HepG2 (cell line): ENCODE data around the gene MTX1. TPM values are rescaled to one million over a fixed set of nuclear protein-coding genes. Genes with fewer than 3 reads are reported as not detected.

ENCODE experiments used
- AKAP8 ChIP-seq: sonication (generic); formaldehyde crosslinking; IDR thresholded peaks from 2 replicates; pipeline ENCODE4 v1.5.1; 2020; ENCODE audit warnings: mild to moderate bottlenecking, missing genetic modification reagents
- BATF2 ChIP-seq: sonication (generic); formaldehyde crosslinking; IDR thresholded peaks from 2 replicates; pipeline ENCODE4 v1.8.0; 2022; ENCODE audit warnings: mild to moderate bottlenecking, missing genetic modification reagents, moderate library complexity
- ELF3 ChIP-seq: IDR thresholded peaks from 2 replicates; pipeline ENCODE4 v1.6.1; 2016; ENCODE audit warnings: missing genetic modification reagents, missing compliant biosample characterization
- ELF4 ChIP-seq: sonication (generic); formaldehyde crosslinking; IDR thresholded peaks from 2 replicates; pipeline ENCODE4 v1.5.0; 2020; ENCODE audit warnings: missing genetic modification reagents, mild to moderate bottlenecking, moderate library complexity, borderline replicate concordance
- JUNB ChIP-seq: sonication (generic); formaldehyde crosslinking; IDR thresholded peaks from 2 replicates; pipeline ENCODE4 v1.8.0; 2022; ENCODE audit warnings: missing genetic modification reagents, mild to moderate bottlenecking, borderline replicate concordance
- MYPOP ChIP-seq: sonication (generic); formaldehyde crosslinking; IDR thresholded peaks from 2 replicates; pipeline ENCODE4 v1.8.1; 2023; ENCODE audit warnings: mild to moderate bottlenecking, moderate library complexity, missing genetic modification reagents
- UBTF ChIP-seq: sonication (generic); formaldehyde crosslinking; IDR thresholded peaks from 2 replicates; pipeline ENCODE4 v1.4.0; 2020; ENCODE audit warnings: mild to moderate bottlenecking, missing genetic modification reagents
- ZBTB37 ChIP-seq: sonication (generic); formaldehyde crosslinking; IDR thresholded peaks from 2 replicates; pipeline ENCODE4 v1.4.0; 2020; ENCODE audit warnings: mild to moderate bottlenecking, missing genetic modification reagents
- ZNF263 ChIP-seq: sonication (generic); formaldehyde crosslinking; IDR thresholded peaks from 2 replicates; pipeline ENCODE4 v1.4.0; 2020; ENCODE audit warnings: missing genetic modification reagents
- ZNF280B ChIP-seq: sonication (generic); formaldehyde crosslinking; IDR thresholded peaks from 2 replicates; pipeline ENCODE4 v1.5.0; 2020; ENCODE audit warnings: missing genetic modification reagents, mild to moderate bottlenecking, borderline replicate concordance
- ZNF510 ChIP-seq: sonication (generic); formaldehyde crosslinking; IDR thresholded peaks from 2 replicates; pipeline ENCODE4 v1.4.0; 2020; ENCODE audit warnings: low read depth, mild to moderate bottlenecking, missing genetic modification reagents
- ZNF546 ChIP-seq: sonication (generic); formaldehyde crosslinking; conservative IDR thresholded peaks from 2 replicates; pipeline ENCODE4 v1.8.1; 2023; ENCODE audit warnings: mild to moderate bottlenecking, missing genetic modification reagents
- ZNF556 ChIP-seq: sonication (generic); formaldehyde crosslinking; IDR thresholded peaks from 2 replicates; pipeline ENCODE4 v1.4.0; 2020; ENCODE audit warnings: mild to moderate bottlenecking, missing genetic modification reagents, borderline replicate concordance
- ZNF703 ChIP-seq: sonication (generic); formaldehyde crosslinking; IDR thresholded peaks from 2 replicates; pipeline ENCODE4 v1.5.1; 2020; ENCODE audit warnings: missing genetic modification reagents, mild to moderate bottlenecking, moderate library complexity, borderline replicate concordance
- ZNF772 ChIP-seq: sonication (generic); formaldehyde crosslinking; IDR thresholded peaks from 2 replicates; pipeline ENCODE4 v1.5.0; 2020; ENCODE audit warnings: mild to moderate bottlenecking, missing genetic modification reagents
- polyA plus RNA-seq, 8 experiments: library from polyadenylated mRNA; depleted of rRNA in 3 of 8; stranded (reverse) in 7 of 8; unstranded in 1 of 8; fragments of >200 nt; fragmentation: Illumina TruSeq in 4 of 8; extraction: Trizol in 4 of 8; gene quantifications; 2 replicates each; pipeline versions ENCODE4 v1.2.1 to v1.2.3, GENCODE V29; 2011 to 2016; ENCODE audit warnings: low read depth in 4 of 8, missing spikeins in 1 of 8, mixed read lengths in 1 of 8; ENCODE audit not compliant: insufficient read depth in 1 of 8
- total RNA-seq, 5 experiments: library from RNA; depleted of rRNA; stranded (reverse); fragments of >200 nt; fragmentation: Illumina TruSeq; extraction: Trizol; gene quantifications; 2 replicates each; pipeline ENCODE4 v1.2.3, GENCODE V29; 2016; ENCODE audit warnings: low read depth in 1 of 5
- TF ChIP-seq, protein P1 (sequence below): sonication (generic); formaldehyde crosslinking; IDR thresholded peaks from 2 replicates; pipeline ENCODE4 v1.9.0; 2021; ENCODE audit warnings: missing genetic modification reagents, mild to moderate bottlenecking, borderline replicate concordance

The MTX1 gene
- total and polyA plus RNA-seq, 2 of the 13 experiments (the other 11 are each of a cell fraction or from before 2014, with no cell fraction given) = 64.5 to 72.6 TPM

DNA sequence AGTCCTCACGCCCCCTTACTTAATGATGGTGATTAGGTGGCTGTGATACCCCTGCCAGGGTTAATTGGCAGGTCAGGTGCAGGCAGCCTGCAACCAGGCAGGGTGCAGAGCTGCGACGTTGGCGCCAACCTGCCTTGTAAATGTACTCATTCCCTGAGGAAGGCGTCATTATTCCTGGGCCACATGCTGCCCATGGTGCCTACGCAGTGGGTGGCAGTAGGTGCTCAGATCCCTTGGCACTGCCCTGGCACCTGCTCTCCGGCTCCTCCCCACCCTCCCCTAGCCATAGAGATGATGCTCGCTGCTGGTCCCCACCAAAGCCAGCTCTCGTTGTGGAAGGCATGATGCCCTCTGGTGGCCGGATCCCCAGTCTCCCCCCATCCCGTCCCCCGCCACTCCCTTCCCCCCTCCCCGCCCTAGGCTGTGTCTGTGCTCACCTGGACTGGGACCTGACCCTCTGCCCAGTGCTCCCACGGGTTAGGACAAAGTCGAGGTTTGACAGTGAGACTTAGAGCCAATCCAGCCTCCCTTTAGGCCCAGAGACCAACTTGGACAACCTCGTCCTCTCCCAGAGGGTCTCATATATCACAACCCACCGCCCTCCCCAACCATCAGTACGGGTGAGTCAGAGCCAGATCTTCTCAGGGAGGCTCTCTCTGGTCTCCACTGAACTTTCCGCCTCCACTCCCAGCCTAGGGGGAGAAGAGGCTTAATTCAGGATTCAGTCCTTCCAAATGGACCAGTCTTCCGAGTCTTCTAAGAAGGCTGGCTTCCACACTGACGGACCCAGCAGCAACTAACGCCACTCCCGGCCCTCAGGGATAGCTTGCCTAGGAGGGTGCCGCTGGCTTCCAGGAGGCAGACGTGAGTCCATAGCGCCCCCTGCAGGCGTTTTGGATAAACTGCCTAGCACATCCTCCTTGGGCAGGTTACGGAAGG is 41.1 kb upstream of the MTX1 start (continued):
- TF ChIP-seq BATF2 (CRISPR knock-in tag) (no peak), UBTF (CRISPR knock-in tag) (peak; percentile 62), MYPOP (CRISPR knock-in tag) (0 out of 2 replicates have a peak, but pooled peaks have one; percentile 29), ZNF510 (CRISPR knock-in tag) (no peak), ELF4 (CRISPR knock-in tag) (no peak), ZNF556 (CRISPR knock-in tag) (0 out of 2 replicates have a peak, but pooled peaks have one; percentile 21), JUNB (CRISPR knock-in tag) (no peak), ELF3 (CRISPR knock-in tag) (peak; percentile 66; the same call in 1 of the 2 replicates), ZNF772 (CRISPR knock-in tag) (peak; percentile 70; the same call in 1 of the 2 replicates), ZNF263 (CRISPR knock-in tag) (0 out of 2 replicates have a peak, but pooled peaks have one; percentile 19), AKAP8 (CRISPR knock-in tag) (no peak), ZNF703 (no peak), ZNF280B (CRISPR knock-in tag) (0 out of 2 replicates have a peak, but pooled peaks have one; percentile 41), ZNF546 (CRISPR knock-in tag) (no peak), ZBTB37 (no peak)
- TF ChIP-seq, protein P1, sequence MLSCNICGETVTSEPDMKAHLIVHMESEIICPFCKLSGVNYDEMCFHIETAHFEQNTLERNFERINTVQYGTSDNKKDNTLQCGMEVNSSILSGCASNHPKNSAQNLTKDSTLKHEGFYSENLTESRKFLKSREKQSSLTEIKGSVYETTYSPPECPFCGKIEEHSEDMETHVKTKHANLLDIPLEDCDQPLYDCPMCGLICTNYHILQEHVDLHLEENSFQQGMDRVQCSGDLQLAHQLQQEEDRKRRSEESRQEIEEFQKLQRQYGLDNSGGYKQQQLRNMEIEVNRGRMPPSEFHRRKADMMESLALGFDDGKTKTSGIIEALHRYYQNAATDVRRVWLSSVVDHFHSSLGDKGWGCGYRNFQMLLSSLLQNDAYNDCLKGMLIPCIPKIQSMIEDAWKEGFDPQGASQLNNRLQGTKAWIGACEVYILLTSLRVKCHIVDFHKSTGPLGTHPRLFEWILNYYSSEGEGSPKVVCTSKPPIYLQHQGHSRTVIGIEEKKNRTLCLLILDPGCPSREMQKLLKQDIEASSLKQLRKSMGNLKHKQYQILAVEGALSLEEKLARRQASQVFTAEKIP = no peak
